ENCODE results near the gene SCAMP1.
"Not testable (repeated sequence)": the region's sequence is repeated elsewhere in the genome, so short reads cannot be mapped to it uniquely, and the experiment has no call there.

SCAMP1 gene

DNA sequence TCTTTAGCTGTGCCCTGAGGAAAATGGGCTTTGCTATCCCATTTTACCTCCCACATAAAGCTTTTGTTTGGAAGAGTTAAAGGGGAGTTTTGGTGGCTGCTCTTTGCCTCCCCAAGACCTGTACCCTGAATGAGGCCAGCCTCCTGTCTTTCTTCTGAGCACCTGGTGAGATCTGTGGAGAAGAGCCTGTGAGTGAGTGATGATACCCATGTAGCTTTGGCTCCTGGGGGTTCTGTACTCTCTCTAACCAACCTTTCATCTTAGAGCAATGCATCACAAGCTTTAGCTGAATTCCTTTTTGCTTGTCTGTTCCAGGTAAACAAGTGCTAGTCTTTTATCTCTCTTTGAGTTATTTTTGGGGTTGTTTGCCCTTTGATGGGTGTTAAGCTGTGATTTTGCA, 73.6 kb downstream of the SCAMP1 start:
- DNase-seq = no peak

DNA sequence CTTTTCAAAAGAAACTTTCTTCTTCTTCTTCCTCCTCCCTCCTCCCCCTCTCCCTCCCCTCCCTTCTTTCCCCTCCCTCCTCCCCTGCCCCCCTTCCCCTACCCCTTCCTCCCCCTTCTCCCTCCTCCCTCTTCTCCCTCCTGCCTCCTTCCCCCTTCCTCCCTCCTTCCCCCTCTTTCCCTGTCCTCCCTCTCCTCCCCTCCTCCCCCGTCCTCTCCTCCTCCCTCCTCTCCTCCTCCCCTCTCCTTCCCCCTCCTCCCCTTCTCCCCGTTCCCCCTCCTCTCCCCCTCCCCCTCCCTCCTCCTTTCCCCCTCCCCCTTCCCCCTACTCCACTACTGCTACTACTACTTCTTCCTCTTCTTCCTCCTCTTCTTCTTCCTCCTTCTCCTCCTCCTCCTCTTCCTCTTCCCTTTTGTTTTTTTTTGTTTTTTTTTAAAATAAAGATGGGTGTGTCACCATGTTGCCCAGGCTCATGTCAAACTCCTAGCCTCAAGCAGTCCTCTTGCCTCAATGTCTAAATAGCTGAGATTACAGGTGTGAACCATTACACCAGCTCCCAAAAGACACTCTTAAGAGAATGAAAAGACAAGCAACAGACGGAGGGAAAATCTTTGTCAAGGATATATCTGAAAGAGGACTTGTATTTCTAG, 87.5 kb downstream of the SCAMP1 start:
- no peak for DNase-seq

DNA sequence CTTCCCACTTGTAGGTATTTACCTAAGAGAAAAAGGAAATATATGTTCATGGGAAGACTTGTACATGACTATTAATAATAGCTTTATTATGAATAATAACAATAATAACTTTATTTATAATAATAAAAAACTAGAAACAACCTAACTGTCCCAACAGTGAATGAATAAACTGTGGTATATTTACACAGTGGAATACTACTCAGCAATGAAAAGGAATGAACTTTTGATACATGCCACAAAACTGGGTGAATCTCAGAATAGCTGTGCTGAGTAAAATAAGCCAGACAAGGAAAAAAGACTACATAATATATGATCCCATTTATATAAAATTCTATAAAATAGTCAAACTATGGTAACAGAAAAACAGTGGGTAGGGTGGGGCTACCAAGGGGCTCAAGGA, 88.7 kb downstream of the SCAMP1 start:
- no peak for DNase-seq

DNA sequence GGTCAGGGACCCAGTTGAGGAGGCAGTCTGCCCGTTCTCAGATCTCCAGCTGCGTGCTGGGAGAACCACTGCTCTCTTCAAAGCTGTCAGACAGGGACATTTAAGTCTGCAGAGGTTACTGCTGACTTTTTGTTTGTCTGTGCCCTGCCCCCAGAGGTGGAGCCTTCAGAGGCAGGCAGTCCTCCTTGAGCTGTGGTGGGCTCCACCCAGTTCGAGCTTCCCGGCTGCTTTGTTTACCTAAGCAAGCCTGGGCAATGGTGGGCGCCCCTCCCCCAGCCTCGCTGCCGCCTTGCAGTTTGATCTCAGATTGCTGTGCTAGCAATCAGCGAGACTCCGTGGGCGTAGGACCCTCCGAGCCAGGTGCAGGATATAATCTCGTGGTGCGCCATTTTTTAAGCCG, 97.1 kb downstream of the SCAMP1 start:
- not testable (repeated sequence) for DNase-seq

DNA sequence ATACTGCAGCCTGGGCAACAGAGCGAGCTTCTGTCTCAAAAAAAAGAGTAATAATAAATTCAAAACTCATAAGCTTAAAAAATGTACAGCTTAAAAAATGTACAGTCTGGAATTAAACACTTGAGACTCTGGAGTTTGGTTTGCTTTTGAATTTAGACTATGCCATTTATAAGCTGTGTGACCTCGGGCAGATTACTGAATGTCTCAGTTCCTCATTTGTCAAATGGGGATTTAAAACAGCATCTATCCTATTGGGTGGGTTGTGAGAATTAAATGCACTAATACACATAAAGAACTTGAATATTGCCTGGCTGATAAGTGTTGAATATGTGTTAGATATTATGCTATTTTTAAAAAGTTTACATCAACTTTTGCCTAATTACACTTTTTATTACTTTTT, 98.4 kb downstream of the SCAMP1 start:
- DNase-seq = no peak

DNA sequence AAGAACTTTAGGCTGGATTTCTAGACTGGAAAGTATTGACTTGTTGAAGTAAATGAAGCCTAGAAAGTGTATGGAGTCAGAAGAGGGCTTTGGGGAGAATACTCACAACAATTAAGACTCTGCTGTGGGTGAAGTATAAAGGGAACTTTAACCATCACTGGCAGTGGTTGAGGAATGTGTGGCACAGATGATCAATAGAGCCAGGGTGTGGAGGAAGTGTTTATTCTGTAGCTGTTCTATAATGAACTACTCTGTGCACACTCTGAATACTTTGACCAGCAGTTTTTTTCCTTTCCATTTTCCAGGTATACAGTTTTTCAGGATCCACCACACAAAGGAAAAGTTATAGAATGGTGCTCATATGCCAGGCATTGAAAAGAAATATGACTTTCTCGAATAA, 106.7 kb downstream of the SCAMP1 start:
- DNase-seq = no peak

DNA sequence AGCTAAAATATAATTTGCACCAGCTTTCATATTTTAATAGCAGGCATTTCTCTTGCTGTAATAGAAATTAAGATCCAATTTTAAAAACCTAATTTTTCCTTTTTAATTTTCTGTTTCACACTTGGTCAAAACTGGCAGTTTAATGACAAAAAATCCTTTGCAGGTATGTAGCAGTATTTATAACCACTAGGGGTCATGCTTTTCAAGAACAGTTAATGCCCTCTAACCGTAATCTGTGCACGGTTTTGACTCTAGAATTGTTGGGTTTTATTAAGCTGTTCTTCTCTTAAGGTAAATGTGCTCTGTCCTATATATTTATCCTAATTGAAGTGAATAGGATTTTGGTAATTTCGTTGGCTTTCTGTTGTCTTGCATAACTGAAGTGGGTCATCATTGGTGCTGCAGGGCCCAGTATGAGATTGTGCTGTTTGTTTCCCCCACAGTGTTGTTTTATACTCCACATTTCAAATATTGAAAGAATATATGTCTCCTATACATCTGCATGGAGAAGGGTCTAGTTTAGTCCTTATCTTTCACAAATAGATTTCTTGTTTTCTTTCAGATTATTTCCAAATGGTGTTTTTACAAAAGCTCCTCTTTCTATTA, 107.4 kb downstream of the SCAMP1 start:
- DNase-seq = no peak

DNA sequence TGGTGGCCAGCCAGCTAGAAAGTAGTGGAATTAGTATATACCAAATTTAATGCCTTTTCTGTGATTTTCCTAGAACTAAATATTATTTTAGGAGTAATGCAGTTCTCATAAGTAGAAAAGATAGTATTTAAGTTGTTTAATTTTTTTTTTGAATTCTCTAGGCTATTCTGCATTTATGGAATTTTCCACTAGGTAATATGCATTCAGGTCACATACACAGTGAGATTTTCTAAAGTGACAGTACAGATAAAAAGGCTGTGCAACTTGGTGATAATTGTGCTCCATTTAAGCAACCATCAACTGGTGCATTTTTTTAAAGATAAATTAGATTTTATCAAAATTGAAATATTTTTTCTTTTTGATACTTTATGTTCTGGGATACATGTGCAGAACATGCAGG, 111.5 kb downstream of the SCAMP1 start:
- no peak for DNase-seq

DNA sequence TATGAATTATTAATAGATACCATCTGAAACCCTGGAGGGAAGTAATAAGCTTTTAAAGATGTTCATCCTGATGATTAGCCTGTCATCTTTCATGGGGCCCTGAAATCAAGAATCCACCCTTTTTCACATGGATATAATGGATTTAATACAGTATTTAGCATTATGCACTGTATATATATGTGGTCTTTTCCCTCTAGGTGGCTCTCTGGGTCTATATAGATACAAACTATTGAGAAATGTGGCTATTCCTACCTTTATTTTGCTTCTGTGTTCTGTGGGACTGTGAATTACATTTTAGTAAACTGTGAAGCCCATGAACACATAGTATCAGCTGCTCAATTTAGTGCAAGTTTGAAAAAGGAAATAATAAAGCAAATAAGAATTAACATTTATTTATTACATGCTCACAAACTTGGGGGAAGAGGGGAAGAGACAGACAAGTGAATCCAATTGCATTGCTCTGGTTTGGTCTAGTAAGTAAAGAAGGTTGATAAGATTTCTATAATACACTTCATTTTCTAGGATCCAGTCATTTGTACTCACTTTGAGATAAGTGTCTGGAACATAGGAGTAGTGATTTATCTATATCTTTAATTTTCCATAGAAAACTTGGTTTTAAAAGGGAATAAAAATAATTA, 112.2 kb downstream of the SCAMP1 start:
- DNase-seq = no peak

DNA sequence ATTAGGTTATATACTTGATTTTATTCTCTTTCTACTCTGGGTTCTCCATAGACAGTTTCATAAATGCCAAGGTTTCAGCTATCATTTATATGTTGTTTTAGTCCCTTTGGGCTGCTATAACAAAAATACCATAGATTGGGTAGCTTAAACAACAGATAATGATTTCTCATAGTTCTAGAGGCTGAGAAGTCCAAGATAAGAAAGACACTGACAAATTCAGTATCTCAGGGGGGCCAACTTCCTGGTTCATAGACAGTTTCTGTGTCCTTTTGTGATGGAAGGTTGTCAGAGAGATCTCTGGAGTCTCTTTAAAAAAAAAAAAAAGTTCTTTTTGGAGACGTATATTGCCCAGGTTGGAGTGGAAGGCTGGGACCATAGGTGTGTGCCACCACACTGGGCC, 113.3 kb downstream of the SCAMP1 start:
- DNase-seq = no peak

DNA sequence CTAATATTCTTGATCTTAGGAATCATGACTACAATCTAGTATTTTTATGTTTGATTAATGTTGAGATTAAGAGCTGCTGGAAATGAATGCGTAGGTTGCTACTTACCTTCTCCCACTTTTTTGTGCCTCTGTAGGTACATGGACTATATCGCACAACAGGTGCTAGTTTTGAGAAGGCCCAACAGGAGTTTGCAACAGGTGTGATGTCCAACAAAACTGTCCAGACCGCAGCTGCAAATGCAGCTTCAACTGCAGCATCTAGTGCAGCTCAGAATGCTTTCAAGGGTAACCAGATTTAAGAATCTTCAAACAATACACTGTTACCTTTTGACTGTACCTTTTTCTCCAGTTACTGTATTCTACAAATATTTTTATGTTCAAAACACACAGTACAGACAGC, 115.0 kb downstream of the SCAMP1 start:
- no peak for DNase-seq

DNA sequence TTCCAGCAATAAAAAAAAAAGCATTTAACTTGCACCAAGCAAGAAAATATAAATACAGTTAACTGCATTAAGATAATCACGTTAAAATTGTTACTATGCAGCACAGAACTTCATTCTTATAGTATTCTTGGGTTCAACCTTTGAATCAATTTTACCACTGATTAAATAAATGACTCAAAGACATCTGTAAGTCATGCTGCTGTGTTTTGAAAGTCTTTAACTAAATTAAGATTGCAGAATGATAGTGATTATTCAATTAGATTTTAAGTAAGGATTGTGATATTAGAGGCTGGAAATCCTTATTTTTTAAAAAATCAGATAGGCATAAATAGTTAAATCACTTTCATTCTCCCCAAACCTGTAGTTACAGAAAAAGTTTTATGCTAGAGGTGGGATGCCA, 116.4 kb downstream of the SCAMP1 start:
- no peak for DNase-seq

DNA sequence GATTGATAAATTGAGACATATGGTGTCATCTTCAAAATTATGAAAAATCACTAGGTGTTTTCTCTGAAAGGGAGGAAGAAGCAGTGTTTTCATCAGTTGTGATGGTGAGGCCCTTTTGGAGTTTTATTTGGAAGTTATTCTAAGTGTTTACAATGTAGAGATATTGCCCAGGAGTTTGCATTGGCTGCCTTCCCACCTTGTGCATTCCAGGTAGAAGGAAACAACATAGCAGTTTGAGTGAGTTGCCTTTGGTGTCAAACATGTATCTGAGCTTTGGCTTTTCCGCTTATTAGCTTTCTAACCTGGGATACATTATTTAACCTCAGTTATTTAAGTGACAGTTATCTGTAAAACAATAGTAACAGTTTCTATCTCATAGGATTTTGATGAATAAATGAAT, 122.5 kb downstream of the SCAMP1 start:
- DNase-seq = no peak

DNA sequence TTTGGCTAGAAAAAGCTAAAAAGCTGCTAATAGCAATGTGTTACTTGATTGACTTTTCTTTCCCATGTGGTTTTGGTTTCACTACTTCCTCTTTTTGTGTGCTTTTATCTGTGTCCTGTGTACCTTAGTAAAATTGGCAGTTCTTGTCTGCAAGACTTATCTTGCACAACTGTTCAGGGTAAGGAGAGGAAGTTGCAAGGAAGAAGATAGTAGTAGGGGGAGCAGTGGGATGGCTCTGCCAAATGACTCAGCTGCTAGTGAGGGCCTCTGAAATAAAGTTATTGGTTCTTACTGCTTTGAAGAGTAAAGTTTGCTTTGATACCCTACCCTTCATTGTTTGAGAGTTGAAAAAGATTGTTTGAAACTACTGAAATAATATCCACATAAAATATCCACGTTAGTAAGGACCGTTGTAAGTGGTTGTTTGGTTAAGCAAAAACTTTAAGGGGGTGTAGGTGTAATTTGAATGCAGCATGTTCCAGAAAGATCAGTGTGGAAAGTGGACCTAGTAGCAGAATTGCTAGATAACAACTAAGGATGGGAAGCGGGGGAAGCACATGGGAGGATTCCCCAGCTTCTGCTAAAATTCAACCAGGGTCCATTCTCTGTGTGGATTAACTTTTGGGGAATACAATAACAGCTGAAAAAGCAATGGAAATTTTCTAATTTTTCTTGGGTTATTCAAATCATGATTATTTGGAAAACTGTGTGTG, 123.5 kb downstream of the SCAMP1 start:
- DNase-seq = no peak

DNA sequence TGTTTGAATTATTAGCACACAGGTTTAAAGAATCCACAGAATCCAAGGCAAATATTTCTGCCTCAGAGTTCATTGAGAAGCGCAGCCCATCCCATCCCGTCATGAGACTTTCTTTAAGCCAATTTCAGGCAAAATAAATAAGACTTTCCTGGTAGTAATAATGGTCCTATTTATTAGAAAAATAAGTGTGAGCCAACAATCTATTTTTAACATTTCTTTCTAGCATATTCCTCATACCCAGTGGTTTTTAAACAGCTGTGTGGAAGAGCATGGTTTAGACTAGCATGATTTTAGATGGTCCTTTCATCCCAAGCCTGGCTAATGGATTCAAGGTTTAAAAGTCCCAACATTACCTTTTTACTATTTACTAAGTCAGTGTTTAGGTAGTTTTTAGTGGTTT, 125.8 kb downstream of the SCAMP1 start:
- no peak for DNase-seq

DNA sequence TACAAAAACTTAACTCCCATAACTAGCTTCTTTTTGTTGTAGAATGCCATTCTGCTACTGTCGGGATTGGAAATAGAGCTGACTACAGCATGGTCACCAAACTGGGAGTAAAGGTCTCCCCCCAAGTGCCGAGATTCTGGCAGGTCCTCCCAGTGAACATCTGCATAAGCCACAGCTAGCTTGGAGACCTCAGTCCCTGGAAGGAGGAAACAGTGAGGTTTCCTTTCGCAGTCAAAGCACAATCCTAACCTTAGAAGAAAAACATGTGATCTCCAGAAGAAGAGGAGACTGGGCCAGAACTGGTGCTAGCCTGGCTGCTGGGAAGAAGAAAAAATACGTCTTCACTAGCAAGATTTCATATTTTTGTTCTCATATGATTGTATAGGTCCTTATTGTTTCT, 127.4 kb downstream of the SCAMP1 start:
- no peak for DNase-seq

DNA sequence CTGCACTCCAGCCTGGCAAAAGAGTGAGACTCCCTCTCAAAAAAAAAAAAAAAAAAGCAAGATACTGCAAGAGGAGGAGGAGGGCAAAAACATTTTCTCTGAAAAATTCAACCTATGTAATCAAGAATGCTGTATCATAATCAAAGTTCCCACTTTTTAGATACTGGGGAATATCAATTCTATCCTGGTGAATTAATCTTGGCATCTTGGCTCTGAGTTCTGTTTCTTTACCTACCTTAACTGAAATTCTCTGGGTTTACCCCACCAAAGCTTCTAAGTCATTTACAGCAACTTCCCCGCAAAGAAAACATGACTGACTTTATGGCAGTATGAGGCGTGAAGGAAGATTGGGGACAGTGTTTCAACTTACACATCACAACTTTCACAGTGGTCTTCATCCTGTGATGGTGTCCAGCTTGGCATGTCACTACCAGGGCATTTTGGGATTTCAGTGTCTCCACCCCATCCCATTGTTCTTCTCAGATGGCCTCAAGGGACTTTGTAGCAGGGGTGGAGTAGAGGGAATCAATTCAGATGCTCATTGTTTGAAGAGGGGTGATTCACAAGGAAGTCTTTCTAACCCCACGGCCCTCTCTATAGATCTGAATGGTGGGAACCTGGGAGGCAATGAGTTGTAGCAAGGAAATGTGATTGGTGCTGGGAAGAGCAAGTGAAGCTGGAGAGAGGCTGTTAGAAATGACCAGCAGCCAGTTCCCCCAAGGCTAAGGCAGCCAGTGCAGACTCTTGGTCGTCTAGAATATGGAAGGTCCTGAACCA, 130.5 kb downstream of the SCAMP1 start:
- DNase-seq = no peak

DNA sequence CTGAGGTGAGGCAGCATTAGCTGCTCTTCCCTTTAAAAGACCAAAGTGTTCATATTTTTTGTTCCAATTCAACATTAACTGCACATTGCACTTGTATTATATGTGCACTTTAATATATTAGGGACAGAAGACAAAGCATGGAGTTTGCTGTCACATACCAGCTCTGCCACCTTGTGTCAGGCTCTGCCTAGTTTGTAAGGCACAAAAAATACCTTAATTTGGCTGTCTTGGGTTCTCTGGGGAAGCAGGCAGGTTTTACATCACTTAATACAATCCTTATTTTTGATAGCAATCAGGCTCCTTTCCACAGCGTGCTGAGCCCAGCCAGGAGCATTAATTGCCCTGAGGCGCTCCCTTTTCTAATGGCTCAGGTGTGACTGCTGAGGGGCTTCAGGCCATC, 131.8 kb downstream of the SCAMP1 start:
- DNase-seq = no peak

DNA sequence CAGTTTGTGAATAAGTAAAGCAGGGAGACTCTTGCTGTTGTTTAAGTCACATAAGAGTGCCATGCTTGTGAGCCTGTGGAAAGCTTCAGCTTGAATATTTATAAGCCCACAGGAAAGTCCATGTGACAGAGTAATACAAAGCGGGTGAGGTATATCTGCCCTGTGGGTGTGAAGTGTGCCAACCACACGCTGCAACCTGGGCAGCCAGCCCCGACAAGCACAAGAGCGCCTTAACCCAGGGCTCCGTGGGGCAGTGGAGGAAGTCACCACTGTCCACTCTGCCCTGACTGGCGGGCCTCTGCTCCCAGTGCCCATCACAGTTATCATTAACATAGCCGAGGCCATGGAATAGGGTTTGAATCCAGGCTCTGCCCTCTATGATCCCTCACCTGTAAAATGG, 132.2 kb downstream of the SCAMP1 start:
- DNase-seq = no peak

DNA sequence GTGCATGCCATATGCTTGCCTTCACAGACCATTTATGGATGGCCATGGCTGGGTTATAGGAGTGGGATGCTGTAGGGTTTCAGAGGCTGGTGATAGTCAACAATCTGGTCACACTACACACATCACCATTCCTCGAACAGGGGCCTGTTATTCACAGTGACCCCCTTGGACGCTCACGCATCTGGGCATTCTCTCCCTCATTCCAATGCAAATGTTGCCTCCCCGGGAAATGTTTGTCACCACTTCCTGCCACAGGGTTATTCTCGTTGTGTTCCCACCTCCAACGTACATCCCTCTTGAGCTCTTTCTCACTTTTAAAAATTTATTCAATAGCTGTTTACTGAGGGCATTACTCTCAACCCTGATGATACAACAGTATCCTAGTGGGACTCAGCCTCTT, 135.4 kb downstream of the SCAMP1 start:
- DNase-seq = no peak

DNA sequence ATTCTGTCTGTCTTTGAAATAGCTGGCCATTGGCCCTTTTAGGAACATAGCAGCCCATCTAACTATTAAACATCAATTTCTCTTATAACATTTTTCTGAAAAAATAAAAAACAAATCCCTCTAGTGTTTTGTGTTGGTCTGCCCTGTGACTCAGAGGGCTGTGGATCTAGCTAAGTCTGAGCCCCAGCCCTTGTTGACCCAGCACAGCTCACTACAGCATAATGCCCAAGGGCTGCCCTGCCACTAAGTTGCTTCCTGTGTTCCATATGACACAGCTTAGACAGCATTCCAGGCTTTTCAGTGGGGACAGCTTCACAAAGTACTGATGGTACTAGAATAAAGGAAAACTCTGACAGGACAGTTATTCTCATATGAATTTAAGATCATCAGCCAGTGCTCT, 136.0 kb downstream of the SCAMP1 start:
- no peak for DNase-seq

DNA sequence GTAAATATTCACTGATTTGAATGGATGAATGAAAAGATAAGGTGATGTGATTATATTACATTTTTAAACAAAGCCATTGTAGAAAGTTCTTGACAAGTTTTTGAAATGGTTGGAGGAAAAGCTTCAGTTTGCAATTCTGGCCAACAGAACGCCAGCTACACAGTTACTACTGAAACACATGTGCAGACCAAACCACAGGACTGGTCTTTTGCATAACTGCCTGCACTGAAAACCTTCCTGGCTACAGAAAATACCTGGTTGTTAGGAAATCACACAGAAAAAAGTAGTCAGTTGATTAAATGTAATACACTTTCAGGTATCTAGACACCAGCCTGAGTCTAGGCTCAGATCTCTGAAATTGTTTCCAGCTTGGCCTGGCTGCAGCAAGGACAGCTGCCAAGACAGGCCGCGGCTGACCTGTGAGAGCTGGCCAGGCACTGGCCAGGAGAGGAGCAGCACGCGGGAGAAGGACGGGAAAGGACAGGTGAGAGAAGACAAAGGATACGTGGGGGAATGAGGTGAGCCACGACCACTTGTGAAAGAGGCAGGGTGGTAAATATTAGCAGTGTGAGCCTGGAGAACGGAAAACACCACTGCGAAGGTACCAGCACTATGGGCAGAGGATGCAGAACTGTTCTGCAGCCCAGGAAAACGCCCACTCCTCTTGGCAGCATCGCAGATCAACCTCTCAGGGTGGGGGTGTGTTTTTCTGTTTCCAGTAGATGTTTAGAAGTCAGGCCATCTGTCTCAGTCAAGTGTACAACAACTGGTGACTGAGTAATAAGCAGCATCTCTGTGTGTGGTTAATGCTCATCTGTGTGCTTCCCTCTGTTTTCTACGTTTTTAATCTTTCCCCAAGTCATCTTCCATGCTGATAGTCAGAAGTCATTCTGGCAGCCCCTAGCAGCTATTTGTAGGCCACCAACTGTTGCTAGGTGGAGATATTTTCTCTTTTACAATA, 137.4 kb downstream of the SCAMP1 start:
- no peak for DNase-seq

All from NCI-H187 treated with DMSO at 0.1 percent for 48 hours (cell line).